ENCODE results near the gene TLR10. TPM values are rescaled to one million over a fixed set of nuclear protein-coding genes. Genes with fewer than 3 reads are reported as not detected.

The TLR10 gene
- total RNA-seq, 1 donor from 2014 or later, result not detected

- Mint-ChIP-seq H3K27ac (ENCODE audit: unreplicated experiment) (no peak overlapping the region), H3K4me1 (ENCODE audit: low read depth, unreplicated experiment) (no peaks in the 10 kb centered on the region), H3K9me3 (ENCODE audit: unreplicated experiment) (no peaks in the 10 kb centered on the region), H3K27me3 (ENCODE audit: unreplicated experiment) (no peaks in the 10 kb centered on the region), H3K4me3 (ENCODE audit: unreplicated experiment) (no peak overlapping the region), H3K36me3 (ENCODE audit: unreplicated experiment) (peaks cover 4% of the 10 kb centered on the region)
- no peak for TF ChIP-seq CTCF (IDR thresholded peaks at IDR 0.05; ENCODE audit: partially characterized antibody, unreplicated experiment)
- no peak for DNase-seq
Observed at GRCh38 chr4:38787693-38788092, 4.9 kb upstream of the TLR10 start.

- Mint-ChIP-seq H3K9me3 (ENCODE audit: unreplicated experiment) (no peaks in the 10 kb centered on the region), H3K27ac (ENCODE audit: unreplicated experiment) (no peak overlapping the region), H3K4me3 (ENCODE audit: unreplicated experiment) (no peak overlapping the region), H3K4me1 (ENCODE audit: low read depth, unreplicated experiment) (no peaks in the 10 kb centered on the region), H3K36me3 (ENCODE audit: unreplicated experiment) (peaks cover 4% of the 10 kb centered on the region), H3K27me3 (ENCODE audit: unreplicated experiment) (no peaks in the 10 kb centered on the region)
- no peak for DNase-seq
- TF ChIP-seq CTCF (IDR thresholded peaks at IDR 0.05; ENCODE audit: partially characterized antibody, unreplicated experiment), result no peak
Observed at GRCh38 chr4:38785901-38786402, 3.2 kb upstream of the TLR10 start.

GRCh38 chr4:38785041-38785790 lies 2.4 kb upstream of the TLR10 start:
- no peaks in the 10 kb centered on the region for H3K4me1 Mint-ChIP-seq (ENCODE audit: low read depth, unreplicated experiment)
- no peaks in the 10 kb centered on the region for H3K9me3 Mint-ChIP-seq (ENCODE audit: unreplicated experiment)
- DNase-seq, result no peak
- no peaks in the 10 kb centered on the region for H3K27me3 Mint-ChIP-seq (ENCODE audit: unreplicated experiment)
- H3K27ac Mint-ChIP-seq (ENCODE audit: unreplicated experiment), result no peak overlapping the region
- TF ChIP-seq CTCF (IDR thresholded peaks at IDR 0.05; ENCODE audit: partially characterized antibody, unreplicated experiment), result no peak
- no peak overlapping the region for H3K4me3 Mint-ChIP-seq (ENCODE audit: unreplicated experiment)
- peaks cover 4% of the 10 kb centered on the region for H3K36me3 Mint-ChIP-seq (ENCODE audit: unreplicated experiment)

- TF ChIP-seq CTCF (IDR thresholded peaks at IDR 0.05; ENCODE audit: partially characterized antibody, unreplicated experiment), result no peak
- no peak for DNase-seq
- H3K9me3 Mint-ChIP-seq (ENCODE audit: unreplicated experiment), result no peaks in the 10 kb centered on the region
- H3K36me3 Mint-ChIP-seq (ENCODE audit: unreplicated experiment), result peaks cover 4% of the 10 kb centered on the region
- H3K4me3 Mint-ChIP-seq (ENCODE audit: unreplicated experiment), result no peak overlapping the region
- H3K27ac Mint-ChIP-seq (ENCODE audit: unreplicated experiment), result no peak overlapping the region
- H3K27me3 Mint-ChIP-seq (ENCODE audit: unreplicated experiment), result no peaks in the 10 kb centered on the region
- H3K4me1 Mint-ChIP-seq (ENCODE audit: low read depth, unreplicated experiment), result no peaks in the 10 kb centered on the region
Observed at GRCh38 chr4:38784141-38784540, 1.4 kb upstream of the TLR10 start.

GRCh38 chr4:38783109-38783460 lies 295 bp upstream of the TLR10 start:
- Mint-ChIP-seq H3K27ac (ENCODE audit: unreplicated experiment) (no peak overlapping the region), H3K27me3 (ENCODE audit: unreplicated experiment) (no peaks in the 10 kb centered on the region), H3K9me3 (ENCODE audit: unreplicated experiment) (no peaks in the 10 kb centered on the region), H3K4me3 (ENCODE audit: unreplicated experiment) (no peak overlapping the region), H3K4me1 (ENCODE audit: low read depth, unreplicated experiment) (no peaks in the 10 kb centered on the region), H3K36me3 (ENCODE audit: unreplicated experiment) (peaks cover 4% of the 10 kb centered on the region)
- peak; percentile 48 for TF ChIP-seq CTCF (IDR thresholded peaks at IDR 0.05; ENCODE audit: partially characterized antibody, unreplicated experiment)
- DNase-seq, result no peak

All from glutamatergic neuron (in vitro differentiated cells).